Brain microvascular endothelial cell (primary cell): ENCODE measurements around the gene UCN2.

Experiments used
- DNase-seq: peaks from one replicate; pipeline ENCODE4 v3.0.0-alpha.2; 2020
- H3K27ac ChIP-seq: fragments of 250-450 bp; sonication (Bioruptor Pico); 2 replicates; pipeline ENCODE4 v1.5.1; 2020; ENCODE audit warnings: mild to moderate bottlenecking, moderate library complexity
- H3K27me3 ChIP-seq: fragments of 250-450 bp; sonication (Bioruptor Pico); replicated peaks from 2 replicates; pipeline ENCODE4 v1.5.1; 2020; ENCODE audit warnings: mild to moderate bottlenecking
- H3K36me3 ChIP-seq: fragments of 250-450 bp; sonication (Bioruptor Pico); replicated peaks from 2 replicates; pipeline ENCODE4 v1.5.1; 2020; ENCODE audit warnings: mild to moderate bottlenecking
- H3K4me3 ChIP-seq: 2 replicates; pipeline ENCODE4 v1.5.1; 2011; ENCODE audit warnings: low read depth, mild to moderate bottlenecking, control low read depth, low read length, moderate library complexity
- CTCF ChIP-seq: IDR thresholded peaks from 2 replicates; pipeline ENCODE4 v1.5.1; 2011; ENCODE audit warnings: low read depth, mild to moderate bottlenecking, moderate library complexity, low read length, control low read depth, inconsistent platforms; ENCODE audit errors: missing control alignments
- in situ Hi-C: cut with HindIII; loops from 2 replicates; pipeline ENCODE4 v1.10.0; 2017; ENCODE audit warnings: low sequenced_read_pairs, low pct_ligation_motif_present

The UCN2 gene

GRCh38 chr3:48563382-48563918 lies at the start of gene UCN2:
TSS of gene UCN2 (minus strand) at chr3:48563781. CDS start at chr3:48563124, 657 bp downstream.
- peak within 1 kb of the TSS; percentile 55 for H3K27ac ChIP-seq
- TF ChIP-seq CTCF = peak; percentile 42
- in situ Hi-C loops = no loop called here
- peak; percentile 49 for DNase-seq
- no peaks in the 10 kb centered on the region for H3K36me3 ChIP-seq
- H3K27me3 ChIP-seq = no peaks in the 10 kb centered on the region
- H3K4me3 ChIP-seq = no peak within 1 kb of the TSS

GRCh38 chr3:48612309-48612708 lies 48.7 kb upstream of the UCN2 start:
- Histone ChIP-seq H3K27ac (no peak overlapping the region), H3K36me3 (no peaks in the 10 kb centered on the region), H3K27me3 (no peaks in the 10 kb centered on the region), H3K4me3 (no peak overlapping the region)
- no peak for TF ChIP-seq CTCF
- DNase-seq = no peak
- in situ Hi-C loops = no loop called here

DNA sequence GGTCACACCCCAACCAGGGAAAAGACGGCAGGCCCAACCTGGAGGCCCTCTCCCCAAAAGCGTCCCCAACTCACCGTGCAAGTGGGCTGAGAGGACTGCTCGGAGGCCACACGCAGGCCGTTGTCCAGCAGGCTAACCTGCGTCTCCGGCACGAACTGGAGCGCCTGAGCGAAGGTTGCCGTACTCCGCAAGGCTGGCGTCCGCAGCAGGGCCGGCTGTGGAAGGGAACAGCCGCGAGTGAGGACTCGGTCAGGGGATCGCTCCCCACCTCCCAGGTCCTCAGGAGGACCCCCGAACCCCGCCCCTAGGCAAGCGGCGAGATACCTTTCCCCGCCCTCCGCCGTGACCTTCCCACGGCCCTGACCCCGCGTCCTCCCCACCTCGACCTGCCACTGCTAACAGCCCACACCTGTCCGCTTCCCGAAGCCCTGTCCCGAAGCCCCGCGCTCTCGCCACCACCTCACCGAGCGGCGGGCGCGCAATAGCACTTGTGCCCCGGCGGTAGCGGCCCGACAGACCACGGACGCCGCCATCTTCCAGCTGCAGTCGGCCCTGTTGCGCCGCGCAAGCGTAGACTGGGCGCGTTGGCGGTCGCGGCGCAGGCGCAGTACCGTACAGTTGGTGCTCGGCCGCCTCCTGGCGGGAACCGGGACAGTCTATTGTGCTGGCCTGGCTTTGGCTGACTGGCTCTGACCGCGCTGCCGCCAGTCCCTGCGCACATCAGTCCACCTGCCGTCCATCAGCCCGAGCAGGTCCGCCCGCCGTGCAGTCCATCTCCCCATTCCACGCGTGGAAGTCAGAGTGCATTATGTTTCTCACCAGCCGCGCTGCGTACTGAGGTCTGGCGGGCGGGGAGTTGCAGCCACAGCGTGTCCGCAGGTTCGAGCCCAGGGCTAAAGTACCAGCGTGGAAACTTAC lies 45.8 kb upstream of the UCN2 start, which contains the start of gene UQCRC1:
TSS of gene UQCRC1 (minus strand) at position 559 of the 918 bp plus-strand sequence. CDS start at position 533, 26 bp downstream.
- in situ Hi-C loops = no loop called here
- Histone ChIP-seq H3K4me3 (peak within 1 kb of the TSS; percentile 100), H3K27ac (peak within 1 kb of the TSS; percentile 67), H3K27me3 (no peaks in the 10 kb centered on the region), H3K36me3 (peaks cover 18% of the 10 kb centered on the region)
- TF ChIP-seq CTCF = peak; percentile 83
- peak; percentile 88 for DNase-seq

DNA sequence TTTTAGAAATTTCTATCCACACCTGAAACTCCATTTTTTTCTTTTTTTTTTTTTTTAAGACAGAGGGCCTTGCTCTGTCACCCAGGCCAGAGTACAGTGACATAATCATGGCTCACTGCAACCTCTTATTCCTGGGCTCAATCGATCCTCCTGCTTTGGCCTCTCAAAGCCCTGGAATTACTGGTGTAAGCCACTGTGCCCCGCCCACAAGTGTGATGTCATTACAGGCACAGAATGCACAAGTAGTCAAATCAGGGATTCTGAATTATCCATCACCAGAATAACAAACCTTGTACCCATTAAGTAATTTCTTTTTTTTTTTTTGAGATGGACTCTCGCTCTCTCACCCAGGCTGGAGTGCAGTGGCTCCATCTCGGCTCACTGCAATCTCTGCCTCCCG lies 43.9 kb upstream of the UCN2 start:
- no peak overlapping the region for H3K4me3 ChIP-seq
- H3K27ac ChIP-seq = no peak overlapping the region
- no peak for DNase-seq
- no peak for TF ChIP-seq CTCF
- H3K27me3 ChIP-seq = no peaks in the 10 kb centered on the region
- H3K36me3 ChIP-seq = peaks cover 37% of the 10 kb centered on the region
- in situ Hi-C loops = no loop called here

GRCh38 chr3:48601622-48601994 lies 38.0 kb upstream of the UCN2 start:
- no peak for DNase-seq
- Histone ChIP-seq H3K27me3 (no peaks in the 10 kb centered on the region), H3K4me3 (no peak overlapping the region), H3K27ac (no peak overlapping the region), H3K36me3 (peaks cover 74% of the 10 kb centered on the region)
- in situ Hi-C loops = no loop called here
- TF ChIP-seq CTCF = no peak
